GM23338 (cell line): ENCODE results near the gene CELF2. TPM values are rescaled to one million over a fixed set of nuclear protein-coding genes. Genes with fewer than 3 reads are reported as not detected.

ENCODE experiments used
- ATAC-seq: fragments of 200-7000 bp; cut with Tn5 transposase; 3 replicates; pipeline ENCODE4 v1.9.1; 2020
- DNase-seq: peaks from one replicate; pipeline ENCODE4 v3.0.0-alpha.2; 2015; ENCODE audit warnings: low spot score
- H2AFZ ChIP-seq: fragments of 200-600 bp; sonication (generic); 2 replicates; pipeline ENCODE4 v1.8.0; 2016; ENCODE audit warnings: antibody characterized with exemption, mild to moderate bottlenecking, moderate library complexity
- H3F3A ChIP-seq: fragments of 200-600 bp; sonication (generic); replicated peaks from 2 replicates; pipeline ENCODE4 v1.8.0; 2017; ENCODE audit warnings: antibody characterized with exemption, mixed run types, low read depth
- H3K27ac ChIP-seq: fragments of 200-600 bp; sonication (generic); 2 replicates; pipeline ENCODE4 v1.6.1; 2016; ENCODE audit warnings: low read depth
- H3K27me3 ChIP-seq: fragments of 200-600 bp; sonication (generic); 2 replicates; pipeline ENCODE4 v1.8.0; 2016; ENCODE audit warnings: mild to moderate bottlenecking, mixed run types, moderate library complexity; ENCODE audit not compliant: insufficient read depth
- H3K36me3 ChIP-seq: fragments of 200-600 bp; sonication (generic); 2 replicates; pipeline ENCODE4 v1.8.0; 2016; ENCODE audit warnings: mild to moderate bottlenecking; ENCODE audit not compliant: insufficient read depth
- H3K4me1 ChIP-seq: fragments of 200-600 bp; sonication (generic); 2 replicates; pipeline ENCODE4 v1.8.0; 2016; ENCODE audit warnings: mild to moderate bottlenecking, moderate library complexity; ENCODE audit not compliant: insufficient read depth
- H3K4me2 ChIP-seq: fragments of 200-600 bp; sonication (generic); 2 replicates; pipeline ENCODE4 v1.7.1; 2017; ENCODE audit warnings: mixed run types
- H3K4me3 ChIP-seq: fragments of 200-600 bp; sonication (generic); 2 replicates; pipeline ENCODE4 v1.6.1; 2016; ENCODE audit warnings: mixed run types
- H3K79me2 ChIP-seq: fragments of 200-600 bp; sonication (generic); replicated peaks from 2 replicates; pipeline ENCODE4 v1.8.0; 2017; ENCODE audit warnings: mild to moderate bottlenecking; ENCODE audit not compliant: insufficient read depth
- H3K9me2 ChIP-seq: fragments of 200-600 bp; sonication (generic); 2 replicates; pipeline ENCODE4 v1.8.0; 2017; ENCODE audit not compliant: insufficient read depth
- H4K20me1 ChIP-seq: fragments of 200-600 bp; sonication (generic); replicated peaks from 2 replicates; pipeline ENCODE4 v1.8.0; 2017; ENCODE audit warnings: mild to moderate bottlenecking; ENCODE audit not compliant: insufficient read depth
- H3K27ac Mint-ChIP-seq: 2 replicates; pipeline ENCODE4 v1.8.0; 2020; ENCODE audit warnings: inconsistent platforms, mild to moderate bottlenecking, moderate library complexity, mixed read lengths
- H3K27me3 Mint-ChIP-seq: 3 replicates; pipeline ENCODE4 v1.8.0; 2022; ENCODE audit warnings: low read depth, mild to moderate bottlenecking, moderate library complexity, mixed read lengths, inconsistent platforms; ENCODE audit not compliant: insufficient read depth, poor library complexity
- H3K36me3 Mint-ChIP-seq: 3 replicates; pipeline ENCODE4 v1.8.0; 2021; ENCODE audit warnings: low read depth, mild to moderate bottlenecking, inconsistent platforms, moderate library complexity, mixed read lengths
- H3K4me1 Mint-ChIP-seq: 3 replicates; pipeline ENCODE4 v1.8.0; 2020; ENCODE audit warnings: mild to moderate bottlenecking, inconsistent platforms, mixed read lengths
- H3K4me3 Mint-ChIP-seq: 3 replicates; pipeline ENCODE4 v1.8.0; 2021; ENCODE audit warnings: moderate library complexity, mild to moderate bottlenecking, inconsistent platforms, mixed read lengths
- H3K9me3 Mint-ChIP-seq: 3 replicates; pipeline ENCODE4 v1.8.0; 2020; ENCODE audit warnings: moderate library complexity, mild to moderate bottlenecking, inconsistent platforms, mixed read lengths
- CREB1 ChIP-seq: fragments of 250-450 bp; sonication (Bioruptor Pico); IDR thresholded peaks from 2 replicates; pipeline ENCODE4 v1.5.0; 2020; ENCODE audit warnings: low read depth, mild to moderate bottlenecking, moderate library complexity
- EZH2 ChIP-seq: fragments of 200-600 bp; sonication (generic); IDR thresholded peaks from one replicate; pipeline ENCODE4 v1.8.0; 2017; ENCODE audit warnings: antibody characterized with exemption, mild to moderate bottlenecking, low read depth; ENCODE audit not compliant: unreplicated experiment
- EZH2phosphoT487 ChIP-seq: fragments of 200-600 bp; sonication (generic); IDR thresholded peaks from one replicate; pipeline ENCODE4 v1.8.1; 2018; ENCODE audit warnings: antibody characterized with exemption; ENCODE audit not compliant: unreplicated experiment
- JUNB ChIP-seq: IDR thresholded peaks from one replicate; pipeline ENCODE4 v1.6.1; 2016; ENCODE audit warnings: antibody characterized with exemption; ENCODE audit not compliant: unreplicated experiment
- NANOG ChIP-seq: IDR thresholded peaks from 2 replicates; pipeline ENCODE4 v1.6.1; 2016; ENCODE audit warnings: antibody characterized with exemption, borderline replicate concordance
- POLR2AphosphoS5 ChIP-seq: IDR thresholded peaks from 2 replicates; pipeline ENCODE4 v1.6.1; 2016; ENCODE audit warnings: antibody characterized with exemption, low read depth
- STAT1 ChIP-seq: IDR thresholded peaks from one replicate; pipeline ENCODE4 v1.6.1; 2016; ENCODE audit warnings: antibody characterized with exemption; ENCODE audit not compliant: unreplicated experiment
- ZNF114 ChIP-seq: fragments of 250-450 bp; sonication (Bioruptor Pico); IDR thresholded peaks from 2 replicates; pipeline ENCODE4 v1.5.0; 2020; ENCODE audit warnings: mild to moderate bottlenecking, moderate library complexity
- ZNF331 ChIP-seq: fragments of 250-450 bp; sonication (Bioruptor Pico); IDR thresholded peaks from 2 replicates; pipeline ENCODE4 v1.5.0; 2020; ENCODE audit warnings: low read depth, mild to moderate bottlenecking, moderate library complexity
- polyA plus RNA-seq: library from polyadenylated mRNA; unstranded; fragments of >200 nt; fragmentation: Nextera tagmentation; extraction: Ambion mirVana; gene quantifications from 2 replicates; pipeline ENCODE4 v1.2.1, GENCODE V29; 2016
- total RNA-seq: library from RNA; depleted of rRNA; stranded (reverse); fragments of >200 nt; shearing (Covaris generic); gene quantifications from 2 replicates; pipeline ENCODE4 v1.2.3, GENCODE V29; 2014
- TF ChIP-seq, protein P1 (sequence below): fragments of 250-450 bp; sonication (Bioruptor Pico); IDR thresholded peaks from 2 replicates; pipeline ENCODE4 v1.5.0; 2020; ENCODE audit warnings: mild to moderate bottlenecking, moderate library complexity
- TF ChIP-seq, protein P2 (sequence below), 2 experiments: fragments of 200-600 bp in 1 of 2; sonication (generic) in 1 of 2; conservative IDR thresholded peaks; 2 replicates each; pipeline versions ENCODE4 v1.5.1 to v1.6.1; 2016 to 2017; ENCODE audit warnings: antibody characterized with exemption in 2 of 2, low read depth in 2 of 2, mild to moderate bottlenecking in 2 of 2, moderate library complexity in 1 of 2
- TF ChIP-seq, protein P3 (sequence below): IDR thresholded peaks from one replicate; pipeline ENCODE4 v1.6.1; 2018; ENCODE audit warnings: antibody characterized with exemption; ENCODE audit not compliant: unreplicated experiment
- TF ChIP-seq, protein P4 (sequence below): IDR thresholded peaks from 2 replicates; pipeline ENCODE4 v1.6.1; 2016; ENCODE audit warnings: antibody characterized with exemption

The CELF2 gene
- total and polyA plus RNA-seq, 2 experiments from 2014 or later = 18.1 to 22.5 TPM

DNA sequence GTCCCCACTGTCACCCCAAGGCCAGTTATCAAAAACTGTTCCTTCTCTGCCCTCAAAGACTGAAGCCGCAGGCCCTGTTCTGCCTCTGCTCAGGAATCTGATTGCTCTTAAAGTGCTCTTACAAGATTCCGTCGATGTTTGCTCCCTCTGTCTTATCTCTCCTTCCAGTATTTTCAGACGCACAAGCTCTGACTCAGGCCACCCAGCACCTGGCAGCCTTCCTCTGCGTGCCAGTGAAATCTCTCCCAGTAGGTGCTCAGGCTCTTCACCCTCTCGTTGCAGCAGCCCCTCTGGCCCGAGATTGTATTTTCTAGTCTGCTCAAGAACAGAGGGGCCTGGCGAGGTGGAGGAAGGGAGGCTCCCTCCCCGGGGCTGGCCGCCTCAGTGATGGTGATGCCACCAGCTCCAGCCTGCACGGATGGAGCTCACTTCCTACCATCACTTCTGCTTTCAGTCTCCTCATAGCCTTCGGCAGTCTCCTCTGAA, 317.5 kb downstream of the CELF2 start:
- Mint-ChIP-seq H3K27me3 (peaks cover 3% of the 10 kb centered on the region), H3K4me1 (peaks cover 46% of the 10 kb centered on the region), H3K27ac (peak overlapping the region; percentile 15; the same call in 1 of the 2 replicates), H3K36me3 (no peaks in the 10 kb centered on the region), H3K4me3 (no peak overlapping the region), H3K9me3 (no peaks in the 10 kb centered on the region)
- no peak overlapping the region for H3K4me3 ChIP-seq
- peaks cover 26% of the 10 kb centered on the region for H3K4me1 ChIP-seq
- no peaks in the 10 kb centered on the region for H3F3A ChIP-seq
- TF ChIP-seq JUNB (no peak), EZH2 (no peak), POLR2AphosphoS5 (no peak), STAT1 (no peak), CREB1 (CRISPR knock-in tag) (no peak), ZNF331 (CRISPR knock-in tag) (no peak), NANOG (no peak), ZNF114 (CRISPR knock-in tag) (no peak), EZH2phosphoT487 (no peak)
- TF ChIP-seq, protein P1, sequence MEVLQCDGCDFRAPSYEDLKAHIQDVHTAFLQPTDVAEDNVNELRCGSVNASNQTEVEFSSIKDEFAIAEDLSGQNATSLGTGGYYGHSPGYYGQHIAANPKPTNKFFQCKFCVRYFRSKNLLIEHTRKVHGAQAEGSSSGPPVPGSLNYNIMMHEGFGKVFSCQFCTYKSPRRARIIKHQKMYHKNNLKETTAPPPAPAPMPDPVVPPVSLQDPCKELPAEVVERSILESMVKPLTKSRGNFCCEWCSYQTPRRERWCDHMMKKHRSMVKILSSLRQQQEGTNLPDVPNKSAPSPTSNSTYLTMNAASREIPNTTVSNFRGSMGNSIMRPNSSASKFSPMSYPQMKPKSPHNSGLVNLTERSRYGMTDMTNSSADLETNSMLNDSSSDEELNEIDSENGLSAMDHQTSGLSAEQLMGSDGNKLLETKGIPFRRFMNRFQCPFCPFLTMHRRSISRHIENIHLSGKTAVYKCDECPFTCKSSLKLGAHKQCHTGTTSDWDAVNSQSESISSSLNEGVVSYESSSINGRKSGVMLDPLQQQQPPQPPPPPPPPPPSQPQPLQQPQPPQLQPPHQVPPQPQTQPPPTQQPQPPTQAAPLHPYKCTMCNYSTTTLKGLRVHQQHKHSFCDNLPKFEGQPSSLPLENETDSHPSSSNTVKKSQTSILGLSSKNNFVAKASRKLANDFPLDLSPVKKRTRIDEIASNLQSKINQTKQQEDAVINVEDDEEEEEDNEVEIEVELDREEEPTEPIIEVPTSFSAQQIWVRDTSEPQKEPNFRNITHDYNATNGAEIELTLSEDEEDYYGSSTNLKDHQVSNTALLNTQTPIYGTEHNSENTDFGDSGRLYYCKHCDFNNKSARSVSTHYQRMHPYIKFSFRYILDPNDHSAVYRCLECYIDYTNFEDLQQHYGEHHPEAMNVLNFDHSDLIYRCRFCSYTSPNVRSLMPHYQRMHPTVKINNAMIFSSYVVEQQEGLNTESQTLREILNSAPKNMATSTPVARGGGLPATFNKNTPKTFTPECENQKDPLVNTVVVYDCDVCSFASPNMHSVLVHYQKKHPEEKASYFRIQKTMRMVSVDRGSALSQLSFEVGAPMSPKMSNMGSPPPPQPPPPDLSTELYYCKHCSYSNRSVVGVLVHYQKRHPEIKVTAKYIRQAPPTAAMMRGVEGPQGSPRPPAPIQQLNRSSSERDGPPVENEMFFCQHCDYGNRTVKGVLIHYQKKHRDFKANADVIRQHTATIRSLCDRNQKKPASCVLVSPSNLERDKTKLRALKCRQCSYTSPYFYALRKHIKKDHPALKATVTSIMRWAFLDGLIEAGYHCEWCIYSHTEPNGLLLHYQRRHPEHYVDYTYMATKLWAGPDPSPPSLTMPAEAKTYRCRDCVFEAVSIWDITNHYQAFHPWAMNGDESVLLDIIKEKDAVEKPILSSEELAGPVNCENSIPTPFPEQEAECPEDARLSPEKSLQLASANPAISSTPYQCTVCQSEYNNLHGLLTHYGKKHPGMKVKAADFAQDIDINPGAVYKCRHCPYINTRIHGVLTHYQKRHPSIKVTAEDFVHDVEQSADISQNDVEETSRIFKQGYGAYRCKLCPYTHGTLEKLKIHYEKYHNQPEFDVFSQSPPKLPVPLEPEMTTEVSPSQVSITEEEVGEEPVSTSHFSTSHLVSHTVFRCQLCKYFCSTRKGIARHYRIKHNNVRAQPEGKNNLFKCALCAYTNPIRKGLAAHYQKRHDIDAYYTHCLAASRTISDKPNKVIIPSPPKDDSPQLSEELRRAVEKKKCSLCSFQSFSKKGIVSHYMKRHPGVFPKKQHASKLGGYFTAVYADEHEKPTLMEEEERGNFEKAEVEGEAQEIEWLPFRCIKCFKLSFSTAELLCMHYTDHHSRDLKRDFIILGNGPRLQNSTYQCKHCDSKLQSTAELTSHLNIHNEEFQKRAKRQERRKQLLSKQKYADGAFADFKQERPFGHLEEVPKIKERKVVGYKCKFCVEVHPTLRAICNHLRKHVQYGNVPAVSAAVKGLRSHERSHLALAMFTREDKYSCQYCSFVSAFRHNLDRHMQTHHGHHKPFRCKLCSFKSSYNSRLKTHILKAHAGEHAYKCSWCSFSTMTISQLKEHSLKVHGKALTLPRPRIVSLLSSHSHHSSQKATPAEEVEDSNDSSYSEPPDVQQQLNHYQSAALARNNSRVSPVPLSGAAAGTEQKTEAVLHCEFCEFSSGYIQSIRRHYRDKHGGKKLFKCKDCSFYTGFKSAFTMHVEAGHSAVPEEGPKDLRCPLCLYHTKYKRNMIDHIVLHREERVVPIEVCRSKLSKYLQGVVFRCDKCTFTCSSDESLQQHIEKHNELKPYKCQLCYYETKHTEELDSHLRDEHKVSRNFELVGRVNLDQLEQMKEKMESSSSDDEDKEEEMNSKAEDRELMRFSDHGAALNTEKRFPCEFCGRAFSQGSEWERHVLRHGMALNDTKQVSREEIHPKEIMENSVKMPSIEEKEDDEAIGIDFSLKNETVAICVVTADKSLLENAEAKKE (CRISPR knock-in tag) = no peak
- TF ChIP-seq, protein P2, sequence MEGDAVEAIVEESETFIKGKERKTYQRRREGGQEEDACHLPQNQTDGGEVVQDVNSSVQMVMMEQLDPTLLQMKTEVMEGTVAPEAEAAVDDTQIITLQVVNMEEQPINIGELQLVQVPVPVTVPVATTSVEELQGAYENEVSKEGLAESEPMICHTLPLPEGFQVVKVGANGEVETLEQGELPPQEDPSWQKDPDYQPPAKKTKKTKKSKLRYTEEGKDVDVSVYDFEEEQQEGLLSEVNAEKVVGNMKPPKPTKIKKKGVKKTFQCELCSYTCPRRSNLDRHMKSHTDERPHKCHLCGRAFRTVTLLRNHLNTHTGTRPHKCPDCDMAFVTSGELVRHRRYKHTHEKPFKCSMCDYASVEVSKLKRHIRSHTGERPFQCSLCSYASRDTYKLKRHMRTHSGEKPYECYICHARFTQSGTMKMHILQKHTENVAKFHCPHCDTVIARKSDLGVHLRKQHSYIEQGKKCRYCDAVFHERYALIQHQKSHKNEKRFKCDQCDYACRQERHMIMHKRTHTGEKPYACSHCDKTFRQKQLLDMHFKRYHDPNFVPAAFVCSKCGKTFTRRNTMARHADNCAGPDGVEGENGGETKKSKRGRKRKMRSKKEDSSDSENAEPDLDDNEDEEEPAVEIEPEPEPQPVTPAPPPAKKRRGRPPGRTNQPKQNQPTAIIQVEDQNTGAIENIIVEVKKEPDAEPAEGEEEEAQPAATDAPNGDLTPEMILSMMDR (conservative IDR thresholded peaks at IDR 0.05; ENCODE audit: low read depth in 2 of 2) = no peak
- TF ChIP-seq, protein P3, sequence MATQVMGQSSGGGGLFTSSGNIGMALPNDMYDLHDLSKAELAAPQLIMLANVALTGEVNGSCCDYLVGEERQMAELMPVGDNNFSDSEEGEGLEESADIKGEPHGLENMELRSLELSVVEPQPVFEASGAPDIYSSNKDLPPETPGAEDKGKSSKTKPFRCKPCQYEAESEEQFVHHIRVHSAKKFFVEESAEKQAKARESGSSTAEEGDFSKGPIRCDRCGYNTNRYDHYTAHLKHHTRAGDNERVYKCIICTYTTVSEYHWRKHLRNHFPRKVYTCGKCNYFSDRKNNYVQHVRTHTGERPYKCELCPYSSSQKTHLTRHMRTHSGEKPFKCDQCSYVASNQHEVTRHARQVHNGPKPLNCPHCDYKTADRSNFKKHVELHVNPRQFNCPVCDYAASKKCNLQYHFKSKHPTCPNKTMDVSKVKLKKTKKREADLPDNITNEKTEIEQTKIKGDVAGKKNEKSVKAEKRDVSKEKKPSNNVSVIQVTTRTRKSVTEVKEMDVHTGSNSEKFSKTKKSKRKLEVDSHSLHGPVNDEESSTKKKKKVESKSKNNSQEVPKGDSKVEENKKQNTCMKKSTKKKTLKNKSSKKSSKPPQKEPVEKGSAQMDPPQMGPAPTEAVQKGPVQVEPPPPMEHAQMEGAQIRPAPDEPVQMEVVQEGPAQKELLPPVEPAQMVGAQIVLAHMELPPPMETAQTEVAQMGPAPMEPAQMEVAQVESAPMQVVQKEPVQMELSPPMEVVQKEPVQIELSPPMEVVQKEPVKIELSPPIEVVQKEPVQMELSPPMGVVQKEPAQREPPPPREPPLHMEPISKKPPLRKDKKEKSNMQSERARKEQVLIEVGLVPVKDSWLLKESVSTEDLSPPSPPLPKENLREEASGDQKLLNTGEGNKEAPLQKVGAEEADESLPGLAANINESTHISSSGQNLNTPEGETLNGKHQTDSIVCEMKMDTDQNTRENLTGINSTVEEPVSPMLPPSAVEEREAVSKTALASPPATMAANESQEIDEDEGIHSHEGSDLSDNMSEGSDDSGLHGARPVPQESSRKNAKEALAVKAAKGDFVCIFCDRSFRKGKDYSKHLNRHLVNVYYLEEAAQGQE = no peak
- TF ChIP-seq, protein P4, sequence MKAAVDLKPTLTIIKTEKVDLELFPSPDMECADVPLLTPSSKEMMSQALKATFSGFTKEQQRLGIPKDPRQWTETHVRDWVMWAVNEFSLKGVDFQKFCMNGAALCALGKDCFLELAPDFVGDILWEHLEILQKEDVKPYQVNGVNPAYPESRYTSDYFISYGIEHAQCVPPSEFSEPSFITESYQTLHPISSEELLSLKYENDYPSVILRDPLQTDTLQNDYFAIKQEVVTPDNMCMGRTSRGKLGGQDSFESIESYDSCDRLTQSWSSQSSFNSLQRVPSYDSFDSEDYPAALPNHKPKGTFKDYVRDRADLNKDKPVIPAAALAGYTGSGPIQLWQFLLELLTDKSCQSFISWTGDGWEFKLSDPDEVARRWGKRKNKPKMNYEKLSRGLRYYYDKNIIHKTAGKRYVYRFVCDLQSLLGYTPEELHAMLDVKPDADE = no peak
- DNase-seq (no peak), ATAC-seq (no peak; the same call in 2 of the 3 replicates)
- no peak overlapping the region for H2AFZ ChIP-seq
- no peaks in the 10 kb centered on the region for H3K79me2 ChIP-seq
- no peaks in the 10 kb centered on the region for H3K27me3 ChIP-seq
- no peak overlapping the region for H3K27ac ChIP-seq
- no peaks in the 10 kb centered on the region for H4K20me1 ChIP-seq
- no peak overlapping the region for H3K4me2 ChIP-seq
- H3K36me3 ChIP-seq = no peaks in the 10 kb centered on the region
- no peaks in the 10 kb centered on the region for H3K9me2 ChIP-seq
